KG1 (cell line): Measurements from ENCODE around the gene GGT5.
"Not testable (repeated sequence)": the region's sequence is repeated elsewhere in the genome, so short reads cannot be mapped to it uniquely, and the experiment has no call there.

Source experiments
- DNase-seq: peaks from one replicate; lab custom pipeline; 2025; lab: John Stamatoyannopoulos, UW

GGT5 gene

GRCh38 chr22:24203856-24204255, 41.0 kb downstream of the GGT5 start:
- DNase-seq = not testable (repeated sequence)

GRCh38 chr22:24201681-24202614, 42.9 kb downstream of the GGT5 start:
- DNase-seq = no peak

- no peak for DNase-seq
Measured at GRCh38 chr22:24200619-24201212, 44.2 kb downstream of the GGT5 start.

- DNase-seq = no peak
Measured at GRCh38 chr22:24198682-24199052, 46.2 kb downstream of the GGT5 start.

DNA sequence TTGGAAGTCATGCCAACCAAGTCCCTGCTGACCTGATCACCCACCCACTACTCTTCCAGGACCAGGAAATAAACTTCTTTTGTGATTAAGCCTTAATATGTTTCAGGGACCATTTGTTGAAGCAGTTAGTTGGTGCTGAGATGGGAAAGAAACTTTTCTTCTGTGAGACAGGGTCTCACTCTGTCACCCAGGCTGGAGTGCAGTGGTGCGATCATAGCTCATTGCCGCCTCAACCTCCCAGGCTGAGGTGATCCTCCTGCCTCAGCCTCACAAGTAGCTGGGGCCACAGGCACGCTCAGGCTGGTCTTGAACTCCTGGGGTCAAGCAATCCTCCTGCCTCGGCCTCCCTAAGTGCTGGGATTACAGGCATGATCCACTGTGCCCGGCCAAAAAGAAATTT, 53.0 kb downstream of the GGT5 start:
- DNase-seq = no peak

DNA sequence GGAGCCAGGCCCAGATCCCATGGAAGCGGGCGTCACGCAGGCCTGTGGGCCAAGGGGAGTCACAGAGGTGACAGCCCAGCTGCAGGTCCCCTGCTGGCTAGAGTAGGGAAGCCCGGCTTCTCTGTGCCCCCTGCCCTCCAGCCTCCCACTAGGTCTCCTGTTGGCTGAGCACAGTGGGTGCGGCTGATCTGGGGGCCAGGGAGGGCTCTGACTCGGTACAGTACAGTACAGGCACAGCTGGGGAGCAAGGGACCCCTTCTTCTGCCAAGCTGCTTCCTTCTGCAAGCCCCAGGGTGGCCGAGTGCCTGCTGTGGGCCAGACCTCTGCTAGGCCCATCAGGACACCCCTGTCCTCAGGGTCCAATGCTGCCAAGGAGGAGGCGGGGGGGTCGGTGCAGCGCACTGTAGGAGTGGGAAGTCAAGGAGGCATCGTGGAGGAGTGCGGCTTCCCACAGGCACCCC, 53.5 kb downstream of the GGT5 start:
- DNase-seq = no peak

DNA sequence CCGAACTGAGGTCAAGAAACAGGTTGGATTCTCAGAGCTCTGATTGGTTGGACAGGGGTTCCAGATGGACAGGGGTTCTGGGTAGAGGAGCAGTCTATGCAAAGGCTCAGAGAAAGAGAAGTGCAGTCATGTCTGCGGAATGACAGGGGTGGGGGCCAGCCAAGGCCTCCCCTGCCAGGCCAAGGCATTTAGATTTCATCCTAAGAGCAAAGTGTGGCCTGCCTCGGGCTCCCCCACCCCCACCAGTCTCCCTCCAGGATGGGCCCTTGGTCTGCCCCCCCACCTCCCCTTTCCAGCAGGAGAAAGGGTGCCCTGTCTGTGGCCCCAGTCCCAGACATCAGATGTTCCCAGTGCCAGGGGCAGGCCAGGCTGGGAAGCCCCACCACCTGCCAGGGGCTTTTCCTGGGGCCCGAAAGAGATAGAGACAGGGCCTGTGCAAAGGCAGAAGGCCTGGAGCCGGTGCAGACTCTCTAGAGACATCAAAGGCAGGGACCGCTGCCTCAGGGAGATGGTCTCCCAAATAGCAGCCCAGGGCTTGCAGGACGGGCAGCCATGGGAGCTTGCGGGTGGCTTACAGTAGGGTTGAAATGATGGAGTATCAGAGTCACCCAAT, 54.2 kb downstream of the GGT5 start:
- no peak for DNase-seq

DNA sequence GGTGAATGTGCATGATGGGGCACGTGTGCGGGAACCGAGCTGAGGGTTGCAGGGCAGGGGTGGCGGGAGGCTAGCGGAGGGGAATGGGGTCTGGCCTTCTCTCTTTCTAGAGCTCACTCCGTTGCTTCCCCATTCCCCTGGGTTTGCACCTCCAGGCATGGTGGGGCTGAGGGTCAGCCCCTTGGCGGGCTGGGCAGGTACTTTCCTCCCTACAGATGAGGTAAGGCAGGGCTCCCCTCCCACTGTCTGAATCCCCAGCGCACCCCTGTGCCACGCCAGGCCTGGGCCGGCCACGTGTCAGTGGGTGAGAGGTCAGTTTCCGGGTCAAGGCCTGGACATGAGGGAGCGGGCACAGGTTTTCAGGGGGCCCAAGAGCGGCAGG, 54.7 kb downstream of the GGT5 start:
- DNase-seq = no peak

DNA sequence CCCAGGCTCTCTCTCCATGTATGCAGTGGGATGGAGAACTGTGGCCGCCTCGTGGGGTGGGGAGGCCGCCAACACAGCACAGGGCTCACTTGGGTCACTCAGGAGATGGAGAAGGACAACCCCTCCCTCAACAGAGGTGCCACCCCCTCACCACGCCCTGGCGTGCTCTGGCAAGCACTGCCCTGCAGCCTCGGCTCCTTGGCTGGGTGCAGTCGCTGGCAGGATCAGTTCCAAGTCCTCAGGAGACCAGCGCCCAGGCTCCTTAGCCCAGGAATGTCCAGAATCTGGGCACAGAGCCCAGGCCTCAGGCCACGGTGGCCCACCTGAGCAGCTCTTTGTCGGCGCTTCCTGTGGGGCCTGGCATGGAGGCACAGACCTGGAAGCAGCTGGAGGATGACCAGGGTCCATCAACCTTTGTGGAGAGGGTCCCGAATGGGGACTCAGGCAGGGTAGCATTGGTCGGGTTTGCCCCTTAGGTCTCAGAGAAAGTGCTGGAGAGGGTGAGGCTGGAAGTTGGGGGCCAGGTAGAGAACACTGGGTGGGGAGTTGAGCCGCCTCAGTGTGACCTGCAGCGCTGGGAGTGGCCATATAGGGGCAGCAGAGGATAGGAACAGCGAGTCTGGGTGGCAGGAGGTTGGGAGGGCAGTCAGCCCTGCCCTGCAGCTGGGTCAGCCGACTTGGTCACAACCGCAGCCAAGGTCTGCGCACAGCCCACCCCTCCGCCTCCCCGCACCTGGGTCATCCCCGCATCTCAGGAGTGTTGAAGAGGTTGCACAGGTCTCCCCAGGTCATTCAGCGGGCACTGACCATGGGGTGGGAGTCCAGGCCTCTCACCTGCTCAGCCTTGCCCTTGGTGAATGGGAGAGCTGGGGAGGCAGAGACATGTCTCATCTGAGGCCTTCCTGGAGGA, 55.4 kb downstream of the GGT5 start:
- DNase-seq = no peak

DNA sequence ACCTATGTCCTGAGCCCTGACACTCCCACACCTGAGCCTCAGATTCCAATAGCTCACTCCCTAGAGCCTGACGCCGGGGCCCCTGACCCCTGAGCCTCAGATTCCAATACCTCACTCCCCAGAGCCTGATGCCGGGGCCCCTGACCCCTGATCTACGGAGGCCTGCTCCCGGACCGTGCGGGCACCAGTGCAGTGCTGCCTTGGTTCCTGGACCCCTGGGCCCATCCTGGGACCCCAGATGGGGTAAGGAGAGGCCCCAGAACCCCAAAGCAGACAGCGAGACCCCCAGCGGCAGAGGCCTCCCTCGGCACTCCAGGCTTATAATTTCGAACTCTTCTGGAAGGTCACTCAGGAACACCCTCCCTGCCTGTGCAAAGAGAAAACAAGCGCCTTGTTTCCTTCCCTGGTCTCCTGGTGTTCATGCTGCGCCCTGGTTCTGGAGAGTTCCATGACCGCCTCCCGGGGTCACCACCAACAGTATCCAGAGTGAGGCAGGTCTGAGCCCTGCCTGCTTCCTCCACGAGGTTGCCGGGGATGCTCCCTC, 56.1 kb downstream of the GGT5 start:
- no peak for DNase-seq

DNA sequence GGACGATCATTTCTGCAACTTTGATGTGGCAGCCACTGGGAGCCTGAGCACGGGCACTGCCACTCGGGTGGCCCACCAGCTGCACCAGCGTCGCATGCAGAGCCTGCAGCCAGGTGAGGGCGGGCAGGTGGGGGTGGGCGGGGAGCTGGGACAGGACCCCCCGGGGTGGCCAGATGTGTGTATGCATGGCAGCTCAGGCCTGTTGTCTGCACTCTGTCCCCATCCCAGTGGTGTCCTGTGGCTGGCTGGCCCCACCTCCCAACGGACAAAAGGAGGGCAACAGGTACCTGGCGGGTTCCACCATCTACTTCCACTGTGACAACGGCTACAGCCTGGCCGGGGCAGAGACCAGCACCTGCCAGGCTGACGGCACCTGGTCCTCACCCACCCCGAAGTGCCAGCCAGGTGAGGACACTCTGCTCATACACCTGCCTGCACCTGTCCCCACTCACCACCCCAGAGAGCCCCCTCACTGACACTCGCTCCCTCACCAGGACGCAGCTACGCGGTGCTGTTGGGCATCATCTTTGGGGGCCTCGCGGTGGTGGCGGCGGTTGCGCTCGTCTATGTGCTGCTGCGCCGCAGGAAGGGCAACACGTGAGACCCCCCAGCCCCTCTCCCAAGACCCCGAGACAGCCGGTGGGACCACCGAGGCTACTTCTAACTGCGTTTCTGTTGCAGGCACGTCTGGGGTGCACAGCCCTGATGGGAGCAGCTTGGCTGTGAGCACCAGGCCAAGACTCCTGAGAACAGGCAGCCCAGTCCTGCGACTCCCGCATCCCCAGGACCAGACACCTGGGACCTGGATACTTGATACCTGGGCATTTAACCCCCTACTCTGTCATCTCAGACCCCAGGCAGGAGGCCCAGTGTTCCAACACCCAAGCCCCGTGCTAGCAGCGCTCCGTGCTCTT, 56.9 kb downstream of the GGT5 start:
- DNase-seq = no peak

GRCh38 chr22:24186892-24187670, 57.8 kb downstream of the GGT5 start:
- DNase-seq = no peak

DNA sequence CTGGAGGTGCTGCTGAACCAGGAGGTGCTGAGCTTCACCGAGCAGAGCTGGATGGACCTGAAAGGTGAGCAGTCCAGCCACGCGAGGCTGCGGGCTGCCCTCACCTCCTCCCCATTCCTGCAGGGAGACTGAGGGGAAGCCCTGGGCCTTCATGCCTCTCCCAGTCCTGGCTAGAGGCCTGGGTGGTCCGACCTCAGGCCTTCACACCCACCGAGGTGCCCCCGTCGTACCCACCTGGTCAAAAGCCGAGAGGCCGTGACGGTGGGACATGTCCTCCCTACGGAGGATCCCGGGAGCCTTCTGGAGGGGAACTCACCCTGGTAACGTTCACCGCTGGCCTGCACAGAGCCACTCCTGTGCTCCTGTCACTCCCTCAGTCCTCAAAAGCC, 58.5 kb downstream of the GGT5 start:
- no peak for DNase-seq

GRCh38 chr22:24185501-24186351, 59.2 kb downstream of the GGT5 start:
- DNase-seq = no peak

- DNase-seq = no peak
Measured at GRCh38 chr22:24185001-24185500, 59.8 kb downstream of the GGT5 start.

DNA sequence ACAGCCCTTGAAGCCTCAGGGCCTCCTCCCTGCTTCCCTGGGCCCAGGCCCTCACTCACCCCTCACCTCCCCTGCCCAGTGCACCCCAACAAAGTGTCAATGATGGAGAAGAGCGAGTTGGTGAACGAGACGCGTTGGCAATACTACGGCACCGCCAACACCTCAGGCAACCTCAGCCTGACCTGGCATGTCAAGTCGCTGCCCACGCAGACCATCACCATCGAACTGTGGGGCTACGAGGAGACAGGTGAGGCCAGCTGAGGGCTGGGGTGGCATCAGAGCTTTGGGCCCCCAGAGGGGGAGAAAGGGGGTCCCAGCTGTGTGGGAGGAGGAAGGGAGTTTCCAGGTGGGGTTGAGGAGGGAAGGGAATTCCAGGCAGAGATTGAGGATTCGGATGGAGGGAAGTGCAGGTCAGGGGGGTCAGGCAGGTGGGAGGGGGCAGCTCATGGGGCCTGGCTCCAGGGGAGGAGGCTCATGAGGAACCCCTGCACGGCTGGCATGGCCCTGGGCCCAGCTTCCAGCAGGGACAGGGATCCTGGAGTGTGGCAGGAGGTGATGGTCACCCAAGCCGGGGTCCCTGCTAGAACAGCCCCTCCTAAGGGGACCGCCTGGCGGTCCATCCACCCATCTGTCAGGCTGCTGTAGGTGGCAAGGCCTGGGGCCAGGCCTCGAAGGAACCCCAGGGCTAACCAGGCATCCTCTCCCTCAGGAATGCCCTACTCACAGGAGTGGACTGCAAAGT, 60.7 kb downstream of the GGT5 start:
- DNase-seq = no peak

GRCh38 chr22:24183321-24184031, 61.4 kb downstream of the GGT5 start:
- DNase-seq = no peak
